Loucy (cell line): ENCODE results near the gene B4GALT2.

ENCODE experiments used
- H2AFZ ChIP-seq: fragments of 200-600 bp; sonication (generic); 2 replicates; pipeline ENCODE4 v1.6.0; 2016; ENCODE audit warnings: antibody characterized with exemption, mild to moderate bottlenecking, low read length, moderate library complexity
- H3F3A ChIP-seq: fragments of 200-600 bp; 2 replicates; pipeline ENCODE4 v1.6.0; 2016; ENCODE audit warnings: antibody characterized with exemption, low read depth, mild to moderate bottlenecking
- H3K27me3 ChIP-seq: fragments of 200-600 bp; sonication (generic); 2 replicates; pipeline ENCODE4 v1.6.1; 2014; ENCODE audit warnings: low read length, mild to moderate bottlenecking; ENCODE audit not compliant: insufficient read depth, poor library complexity, severe bottlenecking
- H3K36me3 ChIP-seq: fragments of 200-600 bp; sonication (generic); 2 replicates; pipeline ENCODE4 v1.6.1; 2016; ENCODE audit warnings: low read length; ENCODE audit not compliant: insufficient read depth
- H3K4me1 ChIP-seq: fragments of 200-600 bp; sonication (generic); 2 replicates; pipeline ENCODE4 v1.5.1; 2014; ENCODE audit warnings: low read length, mild to moderate bottlenecking; ENCODE audit not compliant: insufficient read depth, poor library complexity, severe bottlenecking
- H3K4me2 ChIP-seq: fragments of 200-600 bp; sonication (generic); 2 replicates; pipeline ENCODE4 v1.6.0; 2014; ENCODE audit warnings: antibody characterized with exemption, low read length, low read depth, mild to moderate bottlenecking; ENCODE audit not compliant: poor library complexity, severe bottlenecking
- H3K4me3 ChIP-seq: fragments of 200-600 bp; sonication (generic); 2 replicates; pipeline ENCODE4 v1.5.1; 2014; ENCODE audit warnings: low read length, mild to moderate bottlenecking, mixed read lengths; ENCODE audit not compliant: poor library complexity, severe bottlenecking
- H3K79me2 ChIP-seq: fragments of 200-600 bp; sonication (generic); 2 replicates; pipeline ENCODE4 v1.6.1; 2014; ENCODE audit warnings: low read length; ENCODE audit not compliant: insufficient read depth
- H3K9ac ChIP-seq: fragments of 200-600 bp; sonication (generic); 2 replicates; pipeline ENCODE4 v1.6.0; 2014; ENCODE audit warnings: mild to moderate bottlenecking, low read depth, low read length, moderate library complexity; ENCODE audit not compliant: poor library complexity, severe bottlenecking
- H3K9me2 ChIP-seq: fragments of 200-600 bp; sonication (generic); replicated peaks from 2 replicates; pipeline ENCODE4 v1.6.1; 2016; ENCODE audit warnings: low read depth, low read length, mixed read lengths
- H3K9me3 ChIP-seq: fragments of 200-600 bp; sonication (generic); 2 replicates; pipeline ENCODE4 v1.6.1; 2014; ENCODE audit warnings: mild to moderate bottlenecking, antibody characterized with exemption, low read length, low read depth; ENCODE audit not compliant: insufficient read depth
- H4K20me1 ChIP-seq: fragments of 200-600 bp; sonication (generic); 2 replicates; pipeline ENCODE4 v1.6.0; 2014; ENCODE audit warnings: antibody characterized with exemption, low read length, mild to moderate bottlenecking; ENCODE audit not compliant: insufficient read depth, poor library complexity, severe bottlenecking
- CTCF ChIP-seq: fragments of 200-600 bp; sonication (generic); conservative IDR thresholded peaks from 2 replicates; pipeline ENCODE4 v1.5.1; 2014; ENCODE audit warnings: mild to moderate bottlenecking, antibody characterized with exemption, low read length
- EZH2phosphoT487 ChIP-seq: fragments of 200-600 bp; IDR thresholded peaks from 2 replicates; pipeline ENCODE4 v1.6.1; 2018; ENCODE audit warnings: antibody characterized with exemption, mild to moderate bottlenecking, moderate library complexity, borderline replicate concordance

The B4GALT2 gene

DNA sequence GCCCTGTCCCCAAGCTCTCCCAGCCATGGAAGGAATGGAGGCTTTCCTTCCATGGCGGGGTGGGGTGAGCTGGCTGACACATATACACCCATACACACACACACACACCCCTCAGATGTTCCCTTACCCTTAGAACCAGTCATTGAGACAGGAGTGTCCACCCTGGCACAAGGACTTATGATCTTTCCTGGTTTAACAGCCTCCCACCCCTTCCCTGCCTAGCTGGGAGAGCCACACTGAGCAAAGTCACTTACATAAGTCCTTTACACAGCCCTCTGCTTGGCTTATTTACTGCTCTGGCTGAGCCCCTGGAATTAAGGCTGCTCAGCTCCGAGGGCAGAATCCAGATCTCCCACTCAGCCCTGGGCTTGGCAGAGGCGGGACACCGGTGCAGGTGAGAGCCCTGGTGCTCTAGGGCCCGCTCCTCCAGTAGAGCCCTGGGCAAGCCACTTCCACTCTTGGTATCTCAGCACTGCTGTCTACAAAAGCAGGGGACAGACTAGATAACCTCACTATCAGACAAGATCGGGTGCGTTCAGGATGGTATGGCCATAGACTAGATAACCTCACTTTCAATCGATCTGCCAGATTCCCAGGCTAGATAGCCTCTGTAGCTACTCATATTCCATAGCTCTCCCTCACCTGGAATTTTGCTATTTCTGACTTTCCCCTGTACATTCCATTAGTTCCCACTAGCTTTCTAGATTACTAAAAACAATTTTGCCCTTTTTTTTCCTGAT is 35.5 kb downstream of the B4GALT2 start:
- Histone ChIP-seq H3F3A (no peaks in the 10 kb centered on the region), H3K9ac (no peak overlapping the region), H3K4me2 (no peak overlapping the region)

GRCh38 chr1:44015206-44015605 is 36.2 kb downstream of the B4GALT2 start:
- Histone ChIP-seq H3F3A (no peaks in the 10 kb centered on the region), H3K9ac (no peak overlapping the region), H3K36me3 (no peaks in the 10 kb centered on the region), H3K4me1 (no peaks in the 10 kb centered on the region), H3K9me2 (no peaks in the 10 kb centered on the region), H3K9me3 (no peaks in the 10 kb centered on the region), H2AFZ (no peak overlapping the region), H3K79me2 (no peaks in the 10 kb centered on the region), H3K27me3 (no peaks in the 10 kb centered on the region), H3K4me3 (no peak overlapping the region), H3K4me2 (no peak overlapping the region), H4K20me1 (no peaks in the 10 kb centered on the region)
- no peak for TF ChIP-seq CTCF

More for the DNA sequence above, 35.5 kb downstream of the B4GALT2 start:
- Histone ChIP-seq H3K4me3 (no peak overlapping the region), H3K9me2 (no peaks in the 10 kb centered on the region), H4K20me1 (no peaks in the 10 kb centered on the region), H2AFZ (no peak overlapping the region), H3K4me1 (no peaks in the 10 kb centered on the region), H3K79me2 (no peaks in the 10 kb centered on the region), H3K9me3 (no peaks in the 10 kb centered on the region), H3K36me3 (no peaks in the 10 kb centered on the region), H3K27me3 (no peaks in the 10 kb centered on the region)
- no peak for TF ChIP-seq EZH2phosphoT487
- TF ChIP-seq CTCF: no peak

- H3K4me3 ChIP-seq: no peak overlapping the region
- H3K79me2 ChIP-seq: no peaks in the 10 kb centered on the region
- H3K4me1 ChIP-seq: no peaks in the 10 kb centered on the region
- no peaks in the 10 kb centered on the region for H3K36me3 ChIP-seq
- no peak overlapping the region for H3K4me2 ChIP-seq
- no peak overlapping the region for H2AFZ ChIP-seq
- no peaks in the 10 kb centered on the region for H3K27me3 ChIP-seq
- H3K9me2 ChIP-seq: no peaks in the 10 kb centered on the region
- H4K20me1 ChIP-seq: no peaks in the 10 kb centered on the region
- H3K9me3 ChIP-seq: no peaks in the 10 kb centered on the region
- no peaks in the 10 kb centered on the region for H3F3A ChIP-seq
- no peak for TF ChIP-seq CTCF
- no peak for TF ChIP-seq EZH2phosphoT487
- no peak overlapping the region for H3K9ac ChIP-seq
Observed at GRCh38 chr1:44016041-44016889, 37.3 kb downstream of the B4GALT2 start.
